ENCODE results near the gene TBC1D4. TPM values are rescaled to one million over a fixed set of nuclear protein-coding genes. Genes with fewer than 3 reads are reported as not detected.
A peak's percentile ranks its signal among the peaks of the same experiment; 100 is the strongest.

TBC1D4 gene
- total and polyA plus RNA-seq, 9 of the 15 experiments (the other 6 are each of a cell fraction or from before 2014, with no cell fraction given) = 2.8 to 12.3 (median 7.0) TPM

GRCh38 chr13:75492389-75492788 lies 10.4 kb upstream of the TBC1D4 start:
- ChIA-PET POLR2A (no interaction called here), CTCF (ENCODE audit: low intra/inter-chr PET ratio) (no interaction called here)
- no peak overlapping the region for H3K27ac ChIP-seq (ENCODE audit: extremely low read depth, low read depth, low read length)
- FAIRE-seq (no peak), DNase-seq (ENCODE audit: extremely low read depth in 1 of 4, low spot score in 3 of 4) (no peak), ATAC-seq (no peak)
- 35% methylated on average over 5 of the region's 5 CpGs for WGBS (ENCODE audit: insufficient coverage, low coverage, missing lambda C conversion rate)
- no TSS peak for BruUV-seq (replicated peaks)
- no peak overlapping the region for H3K9ac ChIP-seq (ENCODE audit: insufficient read depth in 1 of 2, low read depth in 2 of 2, low read length in 2 of 2)
- H3K79me2 ChIP-seq (ENCODE audit: control insufficient read depth, insufficient read depth, low read length) = no peaks in the 10 kb centered on the region
- intact Hi-C loops (cut with micrococcal nuclease) (no loop called here), in situ Hi-C loops (cut with MboI) (no loop called here)
- H3K9me1 ChIP-seq (ENCODE audit: control insufficient read depth, insufficient read depth, low read length) = no peaks in the 10 kb centered on the region
- no peaks in the 10 kb centered on the region for H3K36me3 ChIP-seq (ENCODE audit: control insufficient read depth, insufficient read depth, low read length)
- no peaks in the 10 kb centered on the region for H3K27me3 ChIP-seq (ENCODE audit: control insufficient read depth in 2 of 2, insufficient read depth in 2 of 2, low read length in 2 of 2)
- no peaks in the 10 kb centered on the region for H4K20me1 ChIP-seq (replicated peaks; ENCODE audit: control insufficient read depth, insufficient read depth, low read length)
- no peaks in the 10 kb centered on the region for H3K4me1 ChIP-seq (replicated peaks in 1 of 2; ENCODE audit: control insufficient read depth in 2 of 2, insufficient read depth in 2 of 2, low read length in 2 of 2)
- H3K9me3 ChIP-seq (replicated peaks; ENCODE audit: control insufficient read depth, insufficient read depth, low read depth, low read length) = no peaks in the 10 kb centered on the region
- no peak overlapping the region for H3K4me2 ChIP-seq (ENCODE audit: insufficient read depth, low read length)
- no peak overlapping the region for H2AFZ ChIP-seq (ENCODE audit: low read depth, low read length)
- no peak overlapping the region for H3K4me3 ChIP-seq
- TF ChIP-seq RBM25 (IDR thresholded peaks at IDR 0.05; ENCODE audit: low read depth, low read length, severe bottlenecking) = peak; percentile 32
- no peak for TF ChIP-seq SP1 (CRISPR knock-in tag; IDR thresholded peaks at IDR 0.05)
- TF ChIP-seq POU5F1 (IDR thresholded peaks at IDR 0.05; ENCODE audit: borderline replicate concordance, low read depth, low read length, partially characterized antibody) = no peak
- peak; percentile 33; a peak in 1 of 4 replicates for TF ChIP-seq TRIM24 (IDR thresholded peaks at IDR 0.05)
- peak; percentile 67 for TF ChIP-seq USF2 (CRISPR knock-in tag; IDR thresholded peaks at IDR 0.05)
- TF ChIP-seq BCOR (IDR thresholded peaks at IDR 0.05) = no peak
- TF ChIP-seq FOSL1 (tag; conservative IDR thresholded peaks at IDR 0.05) = peak; percentile 62
- TF ChIP-seq RAD51 (IDR thresholded peaks at IDR 0.05; ENCODE audit: borderline replicate concordance, low read depth) = no peak
- peak; percentile 57 for TF ChIP-seq CEBPG (CRISPR knock-in tag; IDR thresholded peaks at IDR 0.05)
- TF ChIP-seq CEBPG (tag; conservative IDR thresholded peaks at IDR 0.05 in 1 of 2, IDR thresholded peaks at IDR 0.05 in 1 of 2) = peak; percentile 6 to 60; a peak in 2 of 4 replicates
- TF ChIP-seq RERE (CRISPR knock-in tag; IDR thresholded peaks at IDR 0.05; ENCODE audit: borderline replicate concordance) = no peak
- TF ChIP-seq ZNF277 (CRISPR knock-in tag; IDR thresholded peaks at IDR 0.05; ENCODE audit: borderline replicate concordance) = no peak
- TF ChIP-seq HCFC1 (IDR thresholded peaks at IDR 0.05; ENCODE audit: low read depth, low read length) = no peak
- TF ChIP-seq ATF3 (IDR thresholded peaks at IDR 0.05) = peak; percentile 69
- TF ChIP-seq ATF3 (CRISPR knock-in tag; conservative IDR thresholded peaks at IDR 0.05) = no peak

All from K562 (cell line).